IPS DF 4.7 (cell line): Measurements from ENCODE around the gene APP.
"Not testable (repeated sequence)": the region's sequence is repeated elsewhere in the genome, so short reads cannot be mapped to it uniquely, and the experiment has no call there.

Source experiments
- DNase-seq: peaks from one replicate; pipeline ENCODE4 v3.0.0-alpha.2; 2013; ENCODE audit warnings: low spot score; ENCODE audit errors: extremely low read depth

The APP gene

GRCh38 chr21:26164311-26164710 lies 6.3 kb downstream of the APP start:
- no peak for DNase-seq

- no peak for DNase-seq
These were observed 8.5 kb downstream of the APP start for GRCh38 chr21:26162081-26162480.

- no peak for DNase-seq
These were observed 10.7 kb downstream of the APP start for GRCh38 chr21:26159869-26160268.

GRCh38 chr21:26157801-26158200 lies 12.8 kb downstream of the APP start:
- DNase-seq, result no peak

- no peak for DNase-seq
These were observed 15.8 kb downstream of the APP start for GRCh38 chr21:26154753-26155152.

- DNase-seq, result no peak
These were observed 16.8 kb downstream of the APP start for GRCh38 chr21:26153758-26154157.

DNA sequence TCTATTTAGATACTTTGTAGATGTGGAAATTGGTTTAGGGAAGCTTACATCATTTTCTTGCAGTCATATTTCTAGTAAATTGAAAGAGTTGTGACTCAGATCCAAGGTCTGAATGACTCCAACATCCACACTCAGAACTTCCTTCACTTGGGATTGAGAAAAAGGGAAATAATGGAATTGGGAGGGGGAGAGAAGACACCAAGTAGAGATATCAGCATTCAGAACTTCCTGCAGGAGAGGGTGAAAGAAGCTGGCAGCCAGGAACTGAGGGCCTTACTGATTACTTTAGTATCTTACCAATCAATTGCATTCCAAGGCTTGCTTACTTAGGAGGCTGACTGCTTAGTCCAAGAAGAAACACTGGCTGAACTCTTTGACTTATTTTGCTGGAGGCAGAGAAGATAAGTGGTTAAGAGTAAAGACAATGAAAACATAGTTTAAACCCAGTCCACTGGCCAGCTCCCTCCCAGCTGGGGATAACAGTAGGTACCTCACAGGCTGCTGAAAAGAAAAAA lies 21.7 kb downstream of the APP start:
- no peak for DNase-seq

DNA sequence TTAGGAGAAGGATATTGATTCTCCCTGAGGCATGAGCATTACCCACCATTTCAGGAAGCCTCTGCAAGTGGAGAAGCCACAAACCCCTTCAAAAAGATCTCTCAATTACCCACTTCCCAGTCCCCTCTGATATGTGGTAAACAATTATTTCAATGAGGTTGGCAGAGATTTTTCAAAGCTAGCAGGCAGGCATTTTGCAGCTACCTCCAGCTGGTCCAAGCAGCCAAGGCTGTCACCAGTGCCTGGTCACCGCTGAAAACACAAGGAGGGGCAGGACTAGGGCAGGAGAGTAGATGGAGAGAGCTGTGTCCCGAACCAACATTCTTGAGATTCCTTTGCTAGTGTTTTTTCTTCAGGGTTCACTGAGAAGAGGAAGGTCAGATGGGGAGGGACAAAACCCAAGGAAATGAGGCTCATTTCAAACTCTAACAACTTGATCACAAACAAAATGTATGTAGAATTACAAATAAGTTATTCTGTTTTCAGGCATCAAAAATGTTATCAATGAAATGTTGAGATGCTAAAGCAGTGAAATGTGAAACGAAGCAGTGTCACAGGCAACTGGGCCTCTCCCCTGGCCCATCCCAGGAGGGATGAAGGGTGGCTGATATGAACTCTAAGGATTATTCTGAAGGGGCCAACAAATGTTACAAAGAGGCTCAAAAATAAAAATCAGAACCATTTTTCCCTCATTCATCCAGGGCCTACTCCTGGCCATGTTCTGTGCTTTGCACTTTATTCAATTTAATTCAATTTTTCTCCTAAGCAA lies 22.3 kb downstream of the APP start:
- peak; percentile 58 for DNase-seq

DNA sequence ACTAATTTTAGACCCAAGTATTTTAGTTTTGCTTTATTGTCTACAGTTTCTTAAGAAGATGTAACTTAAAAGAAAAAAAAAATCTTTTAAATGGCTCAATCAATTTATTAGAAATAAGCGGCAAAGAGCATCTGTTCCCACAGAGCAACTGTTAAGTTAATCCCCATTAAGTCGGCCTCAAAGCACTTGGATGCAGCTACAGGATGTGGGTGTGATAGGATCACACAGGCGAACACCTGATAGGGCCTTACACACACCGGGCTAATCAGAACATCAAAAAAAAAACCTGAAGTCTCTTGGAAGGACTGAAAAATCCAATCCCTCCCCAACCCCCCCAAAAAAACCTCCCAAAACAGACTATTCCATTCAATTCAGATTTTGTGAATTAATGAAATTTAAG lies 23.0 kb downstream of the APP start:
- no peak for DNase-seq

- DNase-seq, result no peak
These were observed 23.9 kb downstream of the APP start for GRCh38 chr21:26146681-26147080.

DNA sequence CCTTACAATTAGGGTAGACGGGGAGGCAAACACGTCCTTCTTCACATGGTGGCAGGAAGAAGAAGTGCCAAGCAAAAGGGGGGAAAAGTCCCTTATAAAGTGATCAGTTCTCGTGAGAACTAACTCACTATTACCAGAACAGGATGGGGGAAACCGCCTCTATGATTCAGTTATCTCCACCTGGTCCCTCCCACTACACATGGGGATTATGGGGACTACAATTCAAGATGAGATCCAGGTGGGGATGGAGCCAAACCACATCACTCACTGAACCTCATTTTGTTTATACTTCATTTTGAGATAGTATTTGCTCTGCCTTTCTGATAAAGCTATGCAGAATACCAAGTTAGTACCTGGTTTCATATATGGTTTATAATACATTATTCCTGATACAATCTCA lies 26.5 kb downstream of the APP start:
- no peak for DNase-seq

DNA sequence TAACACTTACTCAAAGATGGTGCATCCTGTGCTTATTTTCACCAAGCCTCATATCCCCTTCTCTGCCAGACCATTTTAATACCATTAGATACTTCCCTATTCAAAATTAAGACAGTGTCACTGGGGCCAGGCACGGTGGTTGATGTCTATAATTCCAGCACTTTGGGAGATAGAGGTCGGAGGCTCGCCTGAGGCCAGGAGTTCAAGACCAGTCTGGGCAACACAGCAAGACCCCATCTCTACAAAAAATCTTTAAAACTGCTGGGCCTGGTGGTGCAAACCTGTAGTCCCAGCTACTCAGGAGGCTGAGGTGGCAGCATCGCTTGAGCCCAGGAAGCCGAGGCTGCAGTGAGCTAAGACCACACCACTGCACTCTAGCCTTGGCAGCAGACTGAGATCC lies 28.2 kb downstream of the APP start:
- DNase-seq, result no peak

DNA sequence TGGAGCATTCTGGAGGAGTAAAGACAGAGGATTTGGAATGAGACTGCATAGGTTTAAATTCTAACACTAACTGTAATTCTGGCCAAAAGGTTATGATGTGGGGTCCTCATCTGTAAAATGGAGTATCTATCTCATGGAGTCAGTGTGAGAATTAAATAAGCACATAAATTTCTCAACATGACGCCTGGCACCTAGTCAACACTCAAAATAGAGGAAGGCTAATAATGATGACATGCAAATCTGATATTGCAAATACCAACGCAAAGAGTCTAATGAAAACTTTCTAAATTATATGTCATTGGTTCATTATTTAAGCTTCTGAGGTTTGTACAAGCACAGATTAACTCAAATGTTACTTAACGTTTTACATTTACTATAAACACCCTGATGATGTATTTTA lies 29.6 kb downstream of the APP start:
- no peak for DNase-seq

- no peak for DNase-seq
These were observed 30.4 kb downstream of the APP start for GRCh38 chr21:26140164-26140579.

DNA sequence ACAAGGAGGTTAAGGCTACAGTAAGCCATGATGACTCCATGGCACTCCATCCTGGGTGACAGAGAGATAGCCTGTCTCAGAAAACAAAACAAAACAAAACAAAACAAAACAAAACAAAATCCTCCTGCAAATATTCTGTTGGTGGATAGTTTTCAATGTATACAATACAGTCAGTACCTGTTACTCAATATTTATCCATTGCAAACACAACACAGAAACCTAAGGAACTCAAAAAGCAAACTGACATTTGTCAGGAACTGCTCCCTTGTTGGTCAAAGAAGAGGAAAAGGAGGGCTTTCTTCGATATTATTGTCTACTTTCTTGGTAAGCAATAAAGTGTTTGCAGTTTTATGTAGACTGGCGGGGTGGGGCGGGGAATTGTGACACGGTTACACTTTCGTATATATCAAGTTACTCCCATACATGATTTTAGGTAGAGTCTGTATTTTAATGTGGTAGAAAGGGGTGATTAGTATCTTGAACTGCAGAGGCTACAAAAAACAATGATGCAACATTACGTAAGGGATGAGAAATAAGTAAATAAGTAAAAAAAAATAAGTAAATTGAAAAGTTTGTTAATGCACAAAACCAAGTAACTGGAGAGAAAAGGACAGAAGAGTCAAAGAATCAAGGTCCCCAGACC lies 31.8 kb downstream of the APP start:
- no peak for DNase-seq

DNA sequence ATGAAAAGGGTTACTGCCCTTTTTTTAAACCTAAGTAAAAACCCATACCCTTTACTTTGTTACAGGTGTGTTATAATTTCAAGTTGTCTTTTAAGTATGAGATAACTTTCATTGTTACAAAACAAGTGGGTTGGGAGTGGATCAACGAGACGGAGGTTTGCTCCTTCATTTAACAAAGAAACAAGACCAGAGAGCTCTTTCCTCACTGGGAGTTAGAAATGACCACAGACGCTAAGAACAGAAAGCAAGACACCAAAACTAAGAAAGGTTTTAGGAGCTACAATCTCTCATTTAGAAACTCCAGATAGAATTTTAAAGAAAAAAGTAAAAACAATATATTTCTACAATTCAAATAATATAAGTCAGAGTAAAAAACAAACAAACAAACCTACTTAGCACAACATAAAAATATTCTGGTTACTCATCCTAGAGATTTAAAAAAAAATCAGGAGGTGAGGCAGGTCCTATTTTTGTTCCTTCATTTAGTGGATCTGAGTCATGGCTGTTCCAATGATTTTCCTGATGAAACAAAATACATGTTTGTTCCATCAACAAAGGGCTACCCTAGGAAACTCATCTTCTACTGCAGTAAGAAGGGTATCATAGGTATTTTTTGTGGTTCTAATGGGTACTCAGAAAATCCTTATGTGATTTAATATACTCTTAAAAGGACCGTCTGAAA lies 33.0 kb downstream of the APP start:
- DNase-seq, result no peak

DNA sequence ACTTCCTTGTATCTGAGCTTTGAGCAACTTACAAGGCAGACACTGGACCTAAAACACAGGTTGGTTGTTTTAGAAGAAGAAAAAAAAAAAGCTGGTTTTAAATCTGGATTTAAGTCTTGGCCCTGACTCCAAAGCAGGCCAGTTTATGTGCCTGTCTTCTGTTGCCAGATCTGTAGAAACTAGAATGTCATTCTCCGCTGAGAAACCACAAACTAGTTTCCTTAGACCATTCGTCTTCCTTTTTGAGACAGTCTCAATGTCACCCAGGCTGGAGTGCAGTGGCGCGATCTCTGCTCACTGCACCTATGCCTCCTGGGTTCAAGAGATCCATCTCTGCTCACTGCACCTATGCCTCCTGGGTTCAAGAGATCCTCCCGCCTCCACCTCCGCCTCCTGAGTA lies 33.9 kb downstream of the APP start:
- no peak for DNase-seq

DNA sequence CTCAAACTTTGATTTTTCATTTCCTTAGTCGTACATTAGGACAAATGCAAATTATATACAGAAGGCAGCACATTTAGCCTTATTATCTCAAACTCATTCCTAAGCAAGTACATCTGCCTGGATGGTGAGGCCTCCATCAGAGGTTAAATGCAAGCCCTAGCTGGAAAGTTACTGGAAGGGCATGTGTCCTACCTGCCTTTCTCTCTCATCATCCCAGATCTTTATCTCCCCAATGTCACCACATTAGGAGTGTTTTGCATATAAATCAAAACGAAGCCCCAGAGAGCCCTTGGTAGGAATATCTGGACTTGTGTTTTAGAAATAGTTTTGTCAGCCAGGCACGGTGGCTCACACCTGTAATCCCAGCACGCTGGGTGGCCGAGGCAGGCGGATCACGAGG lies 35.0 kb downstream of the APP start:
- no peak for DNase-seq

GRCh38 chr21:26131554-26131953 lies 39.0 kb downstream of the APP start:
- no peak for DNase-seq

DNA sequence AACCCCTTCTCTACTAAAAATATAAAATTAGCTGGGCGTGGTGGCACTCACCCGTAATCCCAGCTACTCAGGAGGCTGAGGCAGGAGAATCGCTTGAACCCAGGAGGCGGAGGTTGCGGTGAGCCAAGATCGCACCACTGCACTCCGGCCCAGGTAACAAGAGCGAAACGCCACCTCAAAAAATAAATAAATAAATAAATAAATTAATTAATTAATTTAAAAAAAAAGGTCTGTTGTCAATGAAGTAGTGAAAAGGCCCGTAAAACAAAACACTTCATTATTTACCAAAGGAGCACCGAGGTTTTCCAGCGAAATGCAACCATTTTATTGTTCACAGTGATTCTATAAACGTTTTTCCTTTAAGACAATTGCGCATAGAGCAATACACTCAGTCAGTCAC lies 39.5 kb downstream of the APP start:
- not testable (repeated sequence) for DNase-seq

GRCh38 chr21:26130249-26130881 lies 40.2 kb downstream of the APP start:
- DNase-seq, result no peak

GRCh38 chr21:26127918-26128317 lies 42.7 kb downstream of the APP start:
- DNase-seq, result no peak
